Peyer's patch (tissue), 4 donors: ENCODE data around the gene PCSK2.

Experiments
- CTCF ChIP-seq, 6 experiments: fragments of 450-650 bp in 4 of 6; fragments of 200-600 bp in 2 of 6; sonication (generic) in 1 of 6; IDR thresholded peaks; one replicate each; pipeline ENCODE4 v1.5.1; 2017 to 2019; ENCODE audit warnings: antibody characterized with exemption in 6 of 6, mild to moderate bottlenecking in 3 of 6, moderate library complexity in 1 of 6
- POLR2A ChIP-seq, 2 donors: fragments of 450-650 bp; IDR thresholded peaks; one replicate each; pipeline ENCODE4 v1.5.1; 2017; ENCODE audit warnings: antibody characterized with exemption in 2 of 2, mild to moderate bottlenecking in 2 of 2, moderate library complexity in 2 of 2

- TF ChIP-seq CTCF (IDR thresholded peaks at IDR 0.05) (no peak), POLR2A (IDR thresholded peaks at IDR 0.05) (no peak)
These were observed 216.5 kb downstream of the PCSK2 start for GRCh38 chr20:17443131-17443858.
